NCI-H1930 (cell line): ENCODE measurements around the gene CEND1.

ENCODE experiments used
- DNase-seq, 2 experiments: peaks; one replicate each; lab custom pipeline; 2025; lab: John Stamatoyannopoulos, UW

CEND1 gene

DNA sequence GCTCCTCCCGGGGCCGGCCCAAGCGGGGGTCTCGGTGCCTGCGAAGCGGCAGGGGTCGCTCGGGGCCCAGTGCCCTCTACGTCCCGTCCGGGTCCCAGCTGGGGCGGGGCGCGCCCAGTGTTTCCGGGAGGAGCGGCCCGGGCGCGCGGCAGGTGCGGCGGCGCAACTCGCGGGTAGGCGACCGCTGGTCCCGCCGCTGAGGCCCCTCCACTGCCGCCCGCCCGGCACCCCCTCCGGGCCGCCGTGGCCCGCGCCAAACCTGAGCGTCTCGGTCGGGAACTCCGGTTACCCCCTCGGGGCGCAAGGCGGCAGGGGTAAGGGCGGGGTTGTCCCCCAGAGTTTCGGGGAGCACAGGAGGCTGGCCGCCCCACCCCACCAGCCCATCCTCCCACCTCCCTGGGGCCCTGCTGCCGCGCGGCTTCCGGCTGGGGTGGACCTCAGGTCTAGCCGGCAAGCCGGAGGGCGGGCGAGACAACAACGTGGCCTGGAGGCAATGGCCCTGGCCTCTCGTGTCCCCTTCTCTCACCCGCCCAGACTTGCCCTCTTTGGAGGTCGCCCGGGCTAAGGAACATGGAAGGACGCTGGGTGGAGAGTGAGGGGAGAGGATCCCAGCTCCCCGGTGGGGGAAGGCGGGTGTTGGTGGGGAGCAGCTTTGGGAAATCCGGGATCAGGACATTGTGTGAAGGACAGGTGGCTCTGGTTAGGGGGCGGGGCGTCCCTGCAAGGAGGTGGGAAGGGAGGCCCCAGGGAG lies 37.4 kb upstream of the CEND1 start:
- DNase-seq = peak in 1 of 2 experiments; percentile 32

DNA sequence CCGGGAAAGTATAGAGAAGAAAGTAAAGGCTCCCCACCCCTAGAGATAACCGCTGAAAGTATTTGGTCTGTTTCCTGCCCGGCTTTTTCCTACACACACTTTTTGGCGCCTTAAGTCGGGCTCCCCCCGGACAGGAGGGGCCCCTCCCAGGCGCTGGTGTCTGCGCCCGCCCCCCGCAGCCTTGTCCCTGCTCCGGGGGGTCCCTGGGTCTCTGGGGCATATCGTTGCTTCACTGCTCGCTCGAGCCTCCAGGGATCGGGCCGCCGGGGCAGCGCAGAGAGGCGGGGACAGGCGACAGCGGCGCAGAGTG lies 36.9 kb upstream of the CEND1 start:
- no peak for DNase-seq

DNA sequence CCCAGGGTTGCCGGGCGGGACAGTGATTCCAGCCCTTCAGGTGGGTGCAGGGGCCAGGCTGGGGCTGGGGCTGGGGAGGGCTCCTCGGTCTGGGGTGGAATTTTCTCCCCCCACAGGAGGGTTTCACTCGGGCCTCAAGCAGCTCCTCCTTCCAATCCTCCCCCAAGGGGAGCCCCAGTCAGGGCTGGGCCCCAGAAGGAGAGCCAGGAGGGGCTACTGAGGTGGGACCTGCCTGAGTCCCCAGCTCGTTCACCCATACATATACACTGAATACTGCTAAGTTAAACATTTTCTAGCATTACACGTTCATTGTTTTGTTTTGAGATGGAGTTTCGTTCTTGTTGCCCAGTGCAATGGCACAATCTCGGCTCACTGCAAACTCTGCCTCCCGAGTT lies 36.3 kb upstream of the CEND1 start:
- DNase-seq = no peak

DNA sequence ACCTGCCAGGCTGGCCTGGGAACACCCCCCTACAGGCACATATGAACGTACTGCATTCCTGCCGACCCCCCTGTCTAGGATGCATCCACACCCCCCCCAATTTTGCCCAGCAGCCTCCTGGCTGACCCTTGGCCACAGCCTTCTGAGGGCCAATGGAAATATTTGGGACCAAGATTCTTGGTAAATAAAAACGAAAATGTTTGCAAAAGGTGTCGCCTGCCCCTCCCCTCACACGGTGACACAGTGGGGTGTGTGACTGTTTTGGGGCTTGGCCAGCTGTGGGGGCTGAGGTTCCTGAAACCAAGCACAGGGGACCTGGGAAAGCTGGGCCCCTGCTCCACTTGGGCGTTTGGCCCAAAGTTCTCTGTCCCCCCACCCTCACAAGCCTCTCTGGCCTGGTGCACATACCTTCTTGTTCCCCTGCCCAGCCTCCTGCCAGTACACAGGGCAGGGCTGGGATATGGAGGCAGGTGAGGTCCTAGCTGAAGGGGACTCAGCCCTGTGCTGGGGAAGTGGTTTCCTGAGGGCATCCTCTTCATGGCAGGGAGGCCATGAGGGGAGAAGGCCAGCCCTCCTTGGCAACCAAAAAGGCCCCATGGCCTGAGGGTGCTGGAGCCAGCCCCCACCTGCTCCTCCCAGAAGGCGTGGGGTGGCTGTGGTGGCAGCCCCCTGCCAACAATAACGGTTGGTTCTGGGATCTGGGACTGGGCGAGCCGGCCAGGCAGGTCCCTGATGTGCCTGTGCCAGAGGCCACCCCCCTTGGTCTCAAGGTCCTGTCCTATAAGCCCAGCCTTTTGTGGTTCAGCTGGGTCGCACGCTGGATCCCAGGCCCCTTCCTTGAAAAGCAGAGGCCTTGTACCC lies 35.7 kb upstream of the CEND1 start:
- no peak for DNase-seq

DNA sequence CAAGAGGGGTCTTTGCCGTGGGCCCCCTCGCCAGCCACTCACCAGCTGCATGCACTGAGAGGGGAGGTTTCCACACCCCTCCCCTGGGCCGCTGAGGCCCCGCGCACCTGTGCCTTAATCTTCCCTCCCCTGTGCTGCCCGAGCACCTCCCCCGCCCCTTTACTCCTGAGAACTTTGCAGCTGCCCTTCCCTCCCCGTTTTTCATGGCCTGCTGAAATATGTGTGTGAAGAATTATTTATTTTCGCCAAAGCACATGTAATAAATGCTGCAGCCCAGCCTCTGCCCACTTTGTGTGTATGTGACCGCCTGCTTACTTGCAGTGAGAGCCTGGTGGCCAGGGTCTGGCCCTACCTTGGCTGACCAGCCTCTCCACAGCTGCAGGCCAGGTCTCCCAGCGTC lies 35.1 kb upstream of the CEND1 start:
- DNase-seq = no peak

DNA sequence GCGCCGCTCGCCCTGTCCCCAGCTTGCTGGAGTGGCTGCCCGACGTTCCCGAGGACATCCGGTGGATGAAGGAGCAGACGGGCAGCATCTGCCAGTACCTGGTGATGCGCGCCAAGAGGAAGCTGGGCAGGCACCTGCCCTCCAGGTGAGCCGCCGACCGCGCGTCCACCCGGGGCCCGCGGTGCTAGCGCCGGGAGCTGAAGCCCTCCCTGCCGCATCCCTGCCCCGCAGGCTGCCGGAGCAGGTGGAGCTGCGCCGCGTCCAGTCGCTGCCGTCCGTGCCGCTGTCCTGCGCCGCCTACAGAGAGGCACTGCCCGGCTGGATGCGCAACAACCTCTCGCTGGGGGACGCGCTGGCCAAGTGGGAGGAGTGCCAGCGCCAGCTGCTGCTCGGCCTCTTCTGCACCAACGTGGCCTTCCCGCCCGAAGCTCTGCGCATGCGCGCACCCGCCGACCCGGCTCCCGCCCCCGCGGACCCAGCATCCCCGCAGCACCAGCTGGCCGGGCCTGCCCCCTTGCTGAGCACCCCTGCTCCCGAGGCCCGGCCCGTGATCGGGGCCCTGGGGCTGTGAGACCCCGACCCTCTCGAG lies 34.5 kb upstream of the CEND1 start:
- DNase-seq = no peak

DNA sequence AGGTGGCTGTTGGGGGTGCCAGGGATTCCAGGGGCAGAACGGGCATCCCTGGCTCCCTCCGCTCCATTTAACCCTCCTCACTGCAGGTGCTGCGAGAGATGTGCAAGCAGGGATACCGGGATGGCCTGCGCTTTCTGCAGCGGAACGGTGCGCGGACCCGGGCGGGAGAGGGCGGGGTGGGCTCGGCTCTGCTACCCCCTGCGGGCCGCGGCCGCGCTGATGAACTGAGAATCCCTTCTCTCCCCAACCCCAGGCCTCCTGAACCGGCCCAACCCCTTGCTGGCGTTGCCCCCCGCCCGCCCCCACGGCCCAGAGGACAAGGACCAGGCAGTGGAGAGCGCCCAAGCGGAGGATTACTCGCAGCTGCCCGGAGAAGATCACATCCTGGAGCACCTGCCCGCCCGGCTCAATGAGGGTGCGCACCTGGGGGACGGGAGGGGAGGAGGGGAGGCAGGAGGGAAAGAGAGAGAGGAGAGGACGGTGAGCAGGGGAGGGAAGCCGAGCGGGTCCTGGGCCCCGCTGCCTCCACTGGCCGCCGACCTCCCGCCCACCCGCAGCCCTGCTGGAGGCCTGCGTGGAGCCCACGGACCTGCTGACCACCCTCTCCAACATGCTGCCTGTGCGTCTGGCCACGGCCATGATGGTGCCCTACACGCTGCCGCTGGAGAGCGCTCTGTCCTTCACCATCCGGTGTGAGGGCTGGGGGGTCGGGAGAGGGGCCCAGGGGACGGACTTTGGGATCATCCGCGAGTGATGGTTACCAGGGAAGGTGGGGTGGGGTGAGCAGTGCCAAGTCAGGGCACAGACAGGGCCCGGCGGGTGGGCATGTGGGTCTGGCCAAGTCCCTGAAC lies 33.8 kb upstream of the CEND1 start:
- no peak for DNase-seq

DNA sequence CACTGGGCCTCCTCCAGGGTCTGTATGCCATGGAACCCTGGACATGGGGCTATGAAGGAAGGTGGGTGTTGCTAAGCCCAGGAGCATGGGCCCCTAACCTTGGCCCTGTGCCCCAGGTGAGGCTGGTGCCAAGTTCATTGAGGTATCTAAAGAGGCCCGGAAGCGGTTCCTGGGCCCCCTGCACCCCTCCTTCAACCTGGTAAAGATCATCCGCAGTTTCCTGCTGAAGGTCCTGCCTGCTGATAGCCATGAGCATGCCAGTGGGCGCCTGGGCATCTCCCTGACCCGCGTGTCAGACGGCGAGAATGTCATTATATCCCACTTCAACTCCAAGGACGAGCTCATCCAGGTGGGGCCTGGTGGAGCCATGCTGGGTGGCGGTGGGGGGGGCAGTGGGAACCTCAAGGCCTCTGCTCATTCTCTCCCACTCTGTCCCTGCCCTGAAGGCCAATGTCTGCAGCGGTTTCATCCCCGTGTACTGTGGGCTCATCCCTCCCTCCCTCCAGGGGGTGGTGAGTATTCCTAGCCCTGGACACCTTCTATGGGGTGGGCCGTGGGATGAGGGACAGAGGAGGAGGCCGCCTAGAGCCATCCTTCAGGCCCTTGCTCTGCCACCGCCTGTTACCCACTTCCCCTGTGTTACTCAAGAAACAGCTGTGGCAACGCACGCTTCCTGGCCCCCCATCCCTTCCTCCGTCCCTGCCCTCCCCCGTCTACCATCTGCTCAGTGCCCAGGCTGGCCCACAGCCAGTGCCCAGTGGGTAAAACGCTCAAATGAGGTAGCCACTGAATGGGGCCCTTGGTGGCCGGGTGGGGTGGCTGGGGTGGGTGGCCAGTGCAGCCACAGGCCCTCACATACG lies 31.9 kb upstream of the CEND1 start:
- no peak for DNase-seq

DNA sequence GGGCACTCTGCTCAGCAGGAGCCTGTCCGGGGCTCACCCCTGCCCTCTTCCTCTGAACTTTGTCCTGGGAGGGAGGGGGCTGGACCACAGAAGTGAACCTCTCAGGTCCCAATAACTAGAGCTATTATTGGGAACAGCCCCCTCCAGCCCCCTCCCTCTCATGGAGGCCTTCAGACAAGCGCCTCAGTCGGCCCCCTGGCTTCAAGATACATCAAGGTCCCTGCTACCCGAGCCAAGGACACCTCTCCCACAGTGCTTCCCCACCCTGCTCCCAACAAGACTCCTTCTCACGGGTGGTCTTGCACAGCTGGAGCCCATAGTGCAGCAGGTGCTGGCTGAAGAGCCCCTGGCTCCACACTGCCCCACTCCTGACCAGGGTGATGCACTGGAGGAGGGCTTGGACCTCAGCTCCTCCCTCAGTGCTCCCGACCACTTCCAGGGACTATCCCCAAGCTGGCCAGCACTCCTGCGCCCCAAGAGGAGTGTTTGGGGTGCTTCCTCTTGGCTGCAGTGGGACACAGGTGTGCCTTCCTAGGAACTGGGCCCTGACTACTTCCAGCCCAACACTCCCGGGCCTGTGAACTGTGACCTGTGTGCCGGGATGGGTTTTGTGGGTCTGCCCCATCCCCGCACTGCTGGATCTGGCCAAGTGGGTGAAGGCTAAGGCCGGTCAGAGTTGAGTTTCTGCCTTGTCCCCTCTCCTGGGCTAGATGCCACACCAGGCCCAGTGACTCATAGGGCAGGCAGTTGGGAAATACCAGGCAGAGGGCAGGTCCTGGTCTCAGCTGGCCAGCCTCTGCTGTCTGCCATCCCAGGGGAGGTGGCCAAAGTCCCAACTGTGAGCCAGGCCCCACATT lies 31.0 kb upstream of the CEND1 start:
- DNase-seq = no peak

DNA sequence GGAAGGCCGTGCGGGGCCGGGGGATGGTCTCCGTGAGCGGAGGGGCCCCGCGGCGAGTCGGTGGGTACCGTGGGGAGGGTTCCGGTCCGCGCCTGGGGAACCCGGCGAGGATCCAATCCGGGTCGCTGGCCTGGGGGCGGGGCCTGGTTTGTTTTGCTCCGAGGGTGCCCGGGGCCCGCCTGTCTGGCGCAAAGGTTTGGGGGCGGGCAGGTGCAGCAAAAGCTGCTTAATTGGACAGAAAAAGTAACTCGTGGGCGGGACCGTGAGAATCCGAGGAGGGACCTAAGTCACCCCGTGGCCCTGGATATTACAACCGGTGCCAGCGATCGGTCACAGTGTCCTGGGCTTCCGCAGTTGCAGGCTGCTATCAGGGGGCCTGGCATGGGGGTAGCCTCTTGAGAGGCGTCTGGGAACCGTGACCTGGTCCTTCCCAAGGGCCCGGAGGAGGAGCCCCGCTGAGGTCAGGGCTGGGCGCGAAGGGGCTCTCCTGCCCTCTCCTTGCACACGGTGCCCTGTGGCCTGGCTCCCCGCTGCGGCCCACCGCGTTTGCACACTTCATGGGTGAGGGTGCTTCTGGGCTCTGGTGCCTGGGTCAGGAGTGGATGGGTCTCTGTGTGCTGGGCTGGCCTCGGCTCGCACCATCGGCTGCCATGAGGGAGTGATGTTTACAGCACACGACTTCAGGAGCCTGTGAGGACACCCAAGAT lies 30.2 kb upstream of the CEND1 start:
- no peak for DNase-seq

DNA sequence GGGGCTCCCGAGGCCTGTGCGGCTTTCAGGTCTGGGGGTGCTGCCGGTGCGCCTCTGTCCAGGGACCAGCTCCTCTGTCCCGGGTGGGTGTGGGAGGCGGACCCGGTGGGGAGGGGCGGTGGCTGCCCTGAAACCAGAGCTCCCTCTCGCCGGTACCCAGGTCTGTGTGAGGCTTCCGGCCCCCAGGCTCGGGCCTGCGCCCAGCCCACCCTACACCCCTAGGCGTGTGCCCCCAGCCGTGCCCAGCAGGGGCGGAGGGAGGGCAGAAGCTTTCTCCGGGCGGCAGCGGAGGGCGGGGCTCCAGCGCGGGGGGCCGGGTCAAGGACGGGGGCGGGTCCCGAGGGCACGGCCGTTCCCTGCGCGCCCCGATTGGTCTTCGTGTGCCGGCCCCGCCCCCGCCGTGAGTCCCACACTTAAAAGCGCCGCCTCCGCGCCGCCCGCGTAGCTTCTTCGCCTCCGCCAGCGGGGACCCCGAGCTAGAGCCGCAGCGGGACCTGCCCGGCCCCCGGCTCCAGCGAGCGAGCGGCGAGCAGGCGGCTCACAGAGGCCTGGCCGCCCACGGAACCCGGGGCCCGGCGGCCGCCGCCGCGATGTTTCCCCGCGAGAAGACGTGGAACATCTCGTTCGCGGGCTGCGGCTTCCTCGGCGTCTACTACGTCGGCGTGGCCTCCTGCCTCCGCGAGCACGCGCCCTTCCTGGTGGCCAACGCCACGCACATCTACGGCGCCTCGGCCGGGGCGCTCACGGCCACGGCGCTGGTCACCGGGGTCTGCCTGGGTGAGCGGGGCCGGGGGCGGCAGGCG lies 29.4 kb upstream of the CEND1 start:
- DNase-seq = peak; percentile 87 to 92

DNA sequence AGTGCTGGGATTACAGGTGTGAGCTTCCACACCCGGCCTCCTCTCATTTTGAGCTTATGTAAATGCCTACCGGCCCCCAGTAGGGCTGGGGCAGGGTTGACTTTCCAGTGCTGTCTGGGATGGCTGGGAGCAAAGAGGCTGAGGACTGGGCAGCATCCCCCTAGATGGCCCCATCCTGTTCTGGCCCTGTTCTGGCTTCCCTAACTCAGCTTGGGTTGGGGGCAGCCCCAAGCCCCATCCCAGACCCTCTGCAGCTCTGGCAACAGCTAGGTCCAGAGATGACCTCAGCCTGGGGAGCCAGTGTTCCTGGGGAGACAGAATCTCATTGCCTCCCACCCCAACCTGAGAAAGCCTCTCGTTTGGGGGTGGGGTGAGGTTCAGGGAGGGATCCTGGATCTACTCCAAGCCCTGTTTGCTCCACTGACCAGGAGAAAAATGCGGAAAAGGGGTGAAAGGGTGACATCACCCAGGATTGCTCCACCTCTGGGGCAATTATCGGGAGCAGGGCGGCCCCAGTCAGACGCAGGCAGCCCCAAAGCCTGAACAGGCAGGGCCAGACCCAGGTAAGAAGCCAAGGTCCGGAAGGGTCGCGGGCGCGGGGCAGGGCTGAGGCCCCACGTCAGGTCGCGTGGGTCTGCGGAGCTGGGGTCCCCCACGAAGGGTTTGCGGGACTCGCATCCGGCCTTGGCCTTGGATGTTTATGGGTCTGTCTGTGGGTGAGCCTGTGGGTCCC lies 28.7 kb upstream of the CEND1 start, which contains the start of gene PNPLA2:
Gene PNPLA2 (plus strand): TSS at position 519 of the 733 bp plus-strand sequence. CDS start 805 bp downstream, outside the sequence.
- no peak for DNase-seq

DNA sequence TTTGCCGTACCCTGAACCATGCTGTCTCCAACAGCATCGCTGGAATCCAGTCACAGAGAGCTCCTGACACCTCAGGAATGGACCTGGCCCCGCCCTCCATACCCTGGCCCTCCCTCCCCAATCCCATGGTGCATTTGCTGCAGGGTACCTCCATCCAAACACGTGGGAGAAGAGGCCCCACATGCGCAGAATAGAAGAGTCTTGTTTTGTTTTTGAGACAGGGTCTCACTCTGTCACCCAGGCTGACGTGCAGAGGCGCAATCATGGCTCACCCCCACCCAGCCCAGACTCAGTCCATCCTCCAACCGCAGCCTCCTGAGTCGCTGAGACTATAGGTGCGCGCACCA lies 26.5 kb upstream of the CEND1 start:
- no peak for DNase-seq

DNA sequence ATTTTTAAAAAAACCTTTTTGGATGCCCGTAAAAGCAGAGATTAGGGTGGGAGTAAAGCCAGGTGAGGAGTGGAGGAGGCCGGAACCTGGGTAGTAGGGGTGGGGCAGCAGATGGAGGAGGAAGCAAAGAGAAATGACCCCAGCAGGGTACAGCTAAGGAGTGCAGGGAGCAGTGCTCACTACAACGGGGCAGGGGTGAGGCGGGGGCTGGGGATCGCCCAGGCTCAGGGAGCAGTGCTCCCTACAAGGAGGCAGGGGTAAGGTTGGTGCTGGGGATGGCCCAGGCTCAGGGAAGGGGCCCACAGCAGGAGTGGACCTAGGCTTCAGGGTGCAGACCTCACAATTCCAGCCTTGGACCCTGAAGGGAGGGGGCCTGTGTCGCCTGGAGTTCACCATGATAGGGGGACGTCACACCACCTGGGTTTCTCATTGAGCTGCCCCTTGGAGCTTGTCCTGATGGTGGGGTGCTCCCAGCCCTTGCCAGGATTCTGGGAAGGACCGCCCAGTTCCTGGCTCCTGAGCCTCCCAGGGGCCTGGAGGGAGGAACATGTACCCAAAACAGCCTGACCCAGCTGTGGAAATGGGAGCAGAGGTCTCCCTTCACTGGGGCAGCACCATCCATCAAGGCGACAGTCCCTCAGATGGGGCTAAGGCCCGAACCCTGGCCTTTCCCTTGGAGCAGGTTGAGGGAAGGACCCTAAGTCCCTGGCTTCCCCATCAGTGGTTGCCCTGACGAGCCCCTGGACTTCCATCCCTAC lies 26.0 kb upstream of the CEND1 start:
- no peak for DNase-seq

DNA sequence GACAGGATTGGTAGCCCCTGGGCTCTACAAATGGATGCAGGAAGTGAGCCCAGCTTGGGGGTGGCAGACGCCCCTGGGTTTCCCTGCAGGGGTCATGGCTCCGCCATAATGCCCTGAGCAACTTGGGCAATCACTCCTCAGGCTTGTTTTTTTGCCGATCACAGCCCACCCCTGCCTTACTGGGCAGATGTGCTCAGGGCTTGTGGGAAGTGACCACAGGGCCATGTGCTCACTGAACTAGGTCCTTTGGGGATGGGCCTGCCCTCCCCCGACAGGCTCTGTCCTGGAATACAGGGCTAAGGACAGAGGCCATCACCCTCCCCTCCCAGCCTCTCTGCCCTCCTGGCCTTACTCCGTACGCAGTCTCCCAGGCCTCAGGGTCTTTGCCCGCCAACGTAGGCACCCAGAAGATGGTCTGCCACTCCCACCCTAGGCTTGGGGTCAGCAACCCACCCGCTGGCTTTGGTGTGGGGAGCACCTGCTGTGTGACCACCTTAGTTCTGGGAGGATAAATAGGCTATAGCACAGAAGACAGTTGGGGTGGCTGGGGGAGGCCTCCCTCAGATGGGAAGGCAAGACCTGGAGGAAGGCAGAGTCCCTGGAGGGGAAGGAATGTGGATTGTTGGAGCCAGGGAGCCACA lies 23.7 kb upstream of the CEND1 start:
- DNase-seq = no peak

DNA sequence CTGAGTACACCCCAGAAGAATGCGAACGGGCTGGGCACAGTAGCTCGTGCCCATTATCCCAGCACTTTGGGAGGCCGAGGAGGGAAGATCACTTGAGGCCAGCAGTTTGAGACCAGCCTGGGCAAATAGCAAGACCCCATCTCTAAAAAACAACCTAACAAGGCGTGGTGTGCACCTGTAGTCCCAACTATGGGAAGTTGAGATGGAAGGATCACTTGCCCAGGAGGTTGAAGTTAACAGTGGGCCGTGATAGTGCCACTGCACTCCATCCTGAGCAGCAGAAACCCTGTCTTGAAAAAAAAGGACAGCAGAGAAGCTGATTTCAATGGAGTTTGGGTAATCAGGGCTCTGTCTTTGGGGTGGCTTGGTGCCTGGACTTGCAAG lies 23.2 kb upstream of the CEND1 start:
- DNase-seq = no peak

DNA sequence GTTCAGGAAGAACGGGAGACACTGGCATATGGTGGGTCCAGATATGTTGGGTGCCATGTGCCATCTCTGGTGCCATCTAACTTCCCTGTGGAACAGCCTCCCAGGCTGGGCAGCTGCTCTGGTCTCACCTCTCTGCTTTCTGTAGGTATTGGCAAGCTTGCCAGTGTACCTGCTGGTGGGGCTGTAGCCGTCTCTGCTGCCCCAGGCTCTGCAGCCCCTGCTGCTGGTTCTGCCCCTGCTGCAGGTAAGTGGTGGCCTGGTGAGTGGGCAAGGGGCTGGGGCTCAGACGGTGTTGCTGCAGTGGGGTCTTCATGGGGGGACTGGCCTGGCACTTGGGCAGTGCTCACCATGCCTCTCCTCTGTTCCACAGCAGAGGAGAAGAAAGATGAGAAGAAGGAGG lies 22.5 kb upstream of the CEND1 start:
- no peak for DNase-seq
